Peyer's patch (tissue), 4 donors: ENCODE measurements around the gene NDUFAF8. TPM values are rescaled to one million over a fixed set of nuclear protein-coding genes. Genes with fewer than 3 reads are reported as not detected.

Experiments
- DNase-seq, 3 donors: peaks; one replicate each; pipeline ENCODE4 v3.0.0-alpha.2; 2017 to 2019
- H3K27ac ChIP-seq, 4 donors: fragments of 200-600 bp; sonication (generic); one replicate each; pipeline ENCODE4 v1.5.1; 2016 to 2019
- H3K27me3 ChIP-seq, 2 donors: fragments of 200-600 bp; sonication (generic); one replicate each; pipeline ENCODE4 v1.5.1; 2019
- H3K36me3 ChIP-seq, 3 donors: fragments of 200-600 bp; sonication (generic); one replicate each; pipeline ENCODE4 v1.5.1; 2016 to 2019
- H3K4me1 ChIP-seq, 4 donors: fragments of 200-600 bp; sonication (generic); one replicate each; pipeline ENCODE4 v1.5.1; 2016 to 2019
- H3K4me3 ChIP-seq, 4 donors: fragments of 200-600 bp; sonication (generic); 1 replicate in 3 of 4; 2 replicates in 1 of 4; pipeline ENCODE4 v1.5.1; 2016 to 2019; ENCODE audit warnings: mild to moderate bottlenecking in 1 of 4
- H3K9me3 ChIP-seq, 4 donors: fragments of 200-600 bp; sonication (generic); one replicate each; pipeline ENCODE4 v1.5.1; 2016 to 2019; ENCODE audit warnings: mild to moderate bottlenecking in 1 of 4
- POLR2A ChIP-seq, 2 donors: fragments of 450-650 bp; IDR thresholded peaks; one replicate each; pipeline ENCODE4 v1.5.1; 2017; ENCODE audit warnings: antibody characterized with exemption in 2 of 2, mild to moderate bottlenecking in 2 of 2, moderate library complexity in 2 of 2
- total RNA-seq, 4 donors: library from RNA; depleted of rRNA; stranded (reverse); fragments of >200 nt; gene quantifications; one replicate each; pipeline ENCODE4 v1.1.0, GENCODE V29; 2016
- TF ChIP-seq, protein P1 (sequence below), 6 experiments: fragments of 450-650 bp in 4 of 6; fragments of 200-600 bp in 2 of 6; sonication (generic) in 1 of 6; IDR thresholded peaks; one replicate each; pipeline ENCODE4 v1.5.1; 2017 to 2019; ENCODE audit warnings: antibody characterized with exemption in 6 of 6, mild to moderate bottlenecking in 3 of 6, moderate library complexity in 1 of 6

The NDUFAF8 gene
- total RNA-seq, 4 donors from 2014 or later = 17.8 to 62.7 (median 25.2) TPM

DNA sequence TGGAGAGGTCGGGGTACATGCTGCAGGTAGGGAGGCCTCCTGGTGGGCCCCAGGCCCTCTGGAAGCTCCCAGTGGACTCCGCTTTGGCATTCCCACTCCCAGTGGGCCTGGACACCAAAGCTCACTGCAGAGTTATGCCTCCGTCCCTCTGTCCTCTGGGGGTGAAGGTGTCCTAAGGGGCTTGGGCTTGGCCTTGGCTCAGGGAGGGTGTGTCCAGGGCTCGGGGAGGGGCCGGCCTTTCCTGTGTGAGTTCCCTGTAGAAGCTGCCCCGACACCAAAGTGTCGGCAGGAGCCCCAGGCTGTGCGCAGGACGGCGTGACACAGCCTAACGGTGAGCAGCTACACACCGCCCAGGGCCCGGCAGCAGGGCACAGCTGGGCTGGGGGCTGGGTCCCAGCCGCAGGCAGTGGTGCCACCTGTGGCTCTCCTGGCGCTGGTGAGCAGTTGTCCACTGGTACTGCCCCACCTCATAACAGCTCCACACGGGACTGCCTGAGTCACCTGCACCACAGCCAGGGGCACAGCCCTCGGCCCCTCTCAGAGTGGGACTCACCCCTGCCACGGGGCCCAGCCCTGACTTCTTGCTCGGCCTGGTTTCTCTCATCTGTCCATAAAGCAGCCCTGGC lies 6.4 kb upstream of the NDUFAF8 start:
- TF ChIP-seq POLR2A (IDR thresholded peaks at IDR 0.05) = no peak
- TF ChIP-seq, protein P1, sequence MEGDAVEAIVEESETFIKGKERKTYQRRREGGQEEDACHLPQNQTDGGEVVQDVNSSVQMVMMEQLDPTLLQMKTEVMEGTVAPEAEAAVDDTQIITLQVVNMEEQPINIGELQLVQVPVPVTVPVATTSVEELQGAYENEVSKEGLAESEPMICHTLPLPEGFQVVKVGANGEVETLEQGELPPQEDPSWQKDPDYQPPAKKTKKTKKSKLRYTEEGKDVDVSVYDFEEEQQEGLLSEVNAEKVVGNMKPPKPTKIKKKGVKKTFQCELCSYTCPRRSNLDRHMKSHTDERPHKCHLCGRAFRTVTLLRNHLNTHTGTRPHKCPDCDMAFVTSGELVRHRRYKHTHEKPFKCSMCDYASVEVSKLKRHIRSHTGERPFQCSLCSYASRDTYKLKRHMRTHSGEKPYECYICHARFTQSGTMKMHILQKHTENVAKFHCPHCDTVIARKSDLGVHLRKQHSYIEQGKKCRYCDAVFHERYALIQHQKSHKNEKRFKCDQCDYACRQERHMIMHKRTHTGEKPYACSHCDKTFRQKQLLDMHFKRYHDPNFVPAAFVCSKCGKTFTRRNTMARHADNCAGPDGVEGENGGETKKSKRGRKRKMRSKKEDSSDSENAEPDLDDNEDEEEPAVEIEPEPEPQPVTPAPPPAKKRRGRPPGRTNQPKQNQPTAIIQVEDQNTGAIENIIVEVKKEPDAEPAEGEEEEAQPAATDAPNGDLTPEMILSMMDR (IDR thresholded peaks at IDR 0.05) = no peak
- Histone ChIP-seq H3K9me3 (no peaks in the 10 kb centered on the region), H3K36me3 (peaks cover 0 to 51% (median 0%) of the 10 kb centered on the region in 3 donors), H3K4me1 (peaks cover 0 to 23% (median 10%) of the 10 kb centered on the region in 4 donors), H3K27me3 (no peaks in the 10 kb centered on the region), H3K4me3 (no peak overlapping the region), H3K27ac (no peak overlapping the region)
- DNase-seq = no peak

DNA sequence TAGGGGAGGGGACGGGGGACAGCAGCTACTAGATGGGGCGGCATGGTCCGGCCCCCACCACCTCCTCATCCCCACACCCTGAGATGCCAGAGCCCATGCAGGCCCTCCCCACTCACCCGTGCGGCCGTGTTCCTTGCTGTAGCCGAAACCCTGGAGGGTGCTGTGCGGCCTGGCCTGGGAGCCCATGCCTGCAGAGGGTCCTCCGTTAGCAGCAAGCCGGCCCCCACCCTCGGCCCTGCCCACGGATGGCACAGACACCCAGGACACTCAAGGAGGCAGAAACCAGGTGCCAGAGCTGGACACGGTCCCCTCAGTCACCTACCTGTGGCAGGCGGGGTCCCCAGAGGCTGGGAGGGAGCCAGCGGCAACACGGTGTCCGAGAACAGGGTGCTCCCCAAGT lies 5.8 kb upstream of the NDUFAF8 start:
- no peak overlapping the region for H3K27ac ChIP-seq
- H3K27me3 ChIP-seq = no peaks in the 10 kb centered on the region
- no peaks in the 10 kb centered on the region for H3K9me3 ChIP-seq
- TF ChIP-seq POLR2A (IDR thresholded peaks at IDR 0.05) = no peak
- peaks cover 0 to 27% (median 15%) of the 10 kb centered on the region in 4 donors for H3K4me1 ChIP-seq
- H3K4me3 ChIP-seq = no peak overlapping the region
- no peak for DNase-seq
- H3K36me3 ChIP-seq = peaks cover 0 to 51% (median 0%) of the 10 kb centered on the region in 3 donors

DNA sequence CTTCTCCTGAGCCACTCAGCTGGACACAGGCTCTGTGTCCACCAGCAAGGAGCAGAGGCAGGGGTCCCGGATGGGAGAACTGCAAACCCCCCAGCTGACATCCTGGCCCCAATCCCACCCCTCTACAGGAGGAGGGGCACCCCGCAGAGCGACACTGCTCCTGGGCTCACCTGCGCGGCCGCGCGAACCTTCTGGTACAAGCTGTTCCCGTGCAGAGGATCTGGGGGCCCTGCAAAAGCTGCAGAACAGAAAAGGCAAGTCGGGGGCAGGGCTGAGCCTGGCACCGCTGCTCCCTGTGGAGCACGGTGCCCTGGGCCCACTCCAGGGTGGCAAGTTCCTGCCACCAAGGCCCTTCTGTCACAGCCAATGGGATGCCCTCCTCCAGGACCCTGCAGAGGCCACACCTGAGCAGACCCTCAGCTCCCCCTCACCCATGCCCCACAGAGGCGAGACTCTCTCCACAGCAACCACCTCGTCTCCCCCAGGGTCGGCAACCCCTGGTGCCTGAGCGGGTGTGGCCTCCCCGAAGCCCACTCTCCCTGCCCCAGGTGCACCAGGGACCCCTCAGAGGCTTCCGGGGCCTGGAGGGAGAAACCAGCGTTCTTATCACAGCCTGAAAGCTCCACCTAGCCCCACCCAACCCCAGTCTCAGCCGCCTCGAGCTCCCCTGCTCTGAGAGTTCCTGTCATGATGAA lies 5.2 kb upstream of the NDUFAF8 start:
- Histone ChIP-seq H3K4me1 (peaks cover 0 to 24% (median 15%) of the 10 kb centered on the region in 4 donors), H3K27me3 (no peaks in the 10 kb centered on the region), H3K9me3 (no peaks in the 10 kb centered on the region), H3K36me3 (peaks cover 0 to 51% (median 0%) of the 10 kb centered on the region in 3 donors), H3K4me3 (no peak overlapping the region), H3K27ac (no peak overlapping the region)
- DNase-seq = no peak
- TF ChIP-seq, protein P1 (IDR thresholded peaks at IDR 0.05) = no peak
- no peak for TF ChIP-seq POLR2A (IDR thresholded peaks at IDR 0.05)

DNA sequence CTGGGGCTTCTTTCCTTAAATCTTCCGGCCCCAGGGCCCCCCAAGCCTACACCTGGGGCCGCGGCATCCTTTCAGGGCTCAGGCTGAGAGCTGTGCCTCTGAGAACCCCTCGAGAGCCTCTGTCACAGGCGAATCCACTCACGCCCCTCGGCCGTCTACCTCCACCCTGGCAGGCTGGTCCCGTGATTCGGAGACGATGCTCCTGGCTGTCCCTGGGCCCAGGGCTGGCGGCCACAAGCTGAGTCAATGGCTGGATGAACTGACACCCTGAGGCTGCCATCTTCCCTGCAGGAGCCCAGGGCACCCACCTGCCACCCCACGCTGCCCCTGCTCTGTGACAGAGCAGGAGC lies 4.6 kb upstream of the NDUFAF8 start:
- H3K36me3 ChIP-seq = peaks cover 0 to 51% (median 0%) of the 10 kb centered on the region in 3 donors
- H3K4me3 ChIP-seq = no peak overlapping the region
- DNase-seq = no peak

DNA sequence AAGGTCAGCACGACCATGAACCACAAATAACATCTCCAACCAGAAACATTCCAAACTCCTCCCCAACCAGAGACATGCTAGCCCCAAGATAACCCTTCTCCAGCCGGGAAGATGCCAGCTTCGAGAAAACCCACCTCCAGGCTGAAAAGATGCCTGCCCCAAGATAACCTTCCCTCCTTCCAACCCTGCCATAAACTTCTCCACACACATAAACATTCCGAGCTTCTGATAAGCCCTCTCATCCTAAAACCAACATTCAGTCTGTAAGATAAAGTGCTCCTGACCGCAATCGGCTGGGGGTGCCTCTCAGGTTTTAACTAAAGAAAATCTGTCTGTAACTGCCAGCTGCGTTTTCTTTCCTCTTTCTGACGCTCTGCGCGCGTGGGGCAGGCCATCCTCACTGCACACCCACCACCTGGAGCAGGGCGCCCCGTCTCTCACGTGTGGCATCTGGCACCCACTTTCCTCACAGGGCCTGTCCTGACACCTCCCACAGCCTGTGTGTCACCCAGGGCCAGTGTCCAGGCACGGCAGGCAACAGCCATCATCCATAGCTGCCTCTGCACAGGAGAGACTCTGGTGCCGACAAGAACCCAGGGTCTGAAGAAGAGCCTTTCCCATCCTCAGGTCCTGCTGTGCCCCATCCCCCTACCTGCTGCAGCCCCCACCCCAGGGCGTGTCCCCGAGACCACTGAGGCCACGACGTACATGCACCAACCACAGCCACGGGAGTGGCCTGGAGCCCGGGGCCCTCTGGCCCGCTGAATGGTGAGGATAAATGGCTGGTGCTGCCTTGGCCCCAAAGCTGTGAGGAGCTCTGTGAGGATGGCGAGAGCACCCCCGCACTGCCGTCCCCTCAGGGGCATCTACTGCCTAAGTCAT lies 3.9 kb upstream of the NDUFAF8 start:
- H3K4me3 ChIP-seq = no peak overlapping the region
- DNase-seq = no peak
- peaks cover 0 to 27% (median 19%) of the 10 kb centered on the region in 4 donors for H3K4me1 ChIP-seq
- TF ChIP-seq POLR2A (IDR thresholded peaks at IDR 0.05) = no peak
- TF ChIP-seq, protein P1 (IDR thresholded peaks at IDR 0.05) = no peak
- no peaks in the 10 kb centered on the region for H3K27me3 ChIP-seq
- no peak overlapping the region for H3K27ac ChIP-seq
- peaks cover 0 to 44% (median 0%) of the 10 kb centered on the region in 3 donors for H3K36me3 ChIP-seq
- H3K9me3 ChIP-seq = no peaks in the 10 kb centered on the region

More for the DNA sequence above, 4.6 kb upstream of the NDUFAF8 start:
- TF ChIP-seq POLR2A (IDR thresholded peaks at IDR 0.05) = no peak
- TF ChIP-seq, protein P1 (IDR thresholded peaks at IDR 0.05) = no peak
- Histone ChIP-seq H3K9me3 (no peaks in the 10 kb centered on the region), H3K27me3 (no peaks in the 10 kb centered on the region), H3K4me1 (peaks cover 0 to 22% (median 15%) of the 10 kb centered on the region in 4 donors), H3K27ac (no peak overlapping the region)
